Measurements from ENCODE around the gene TRMT10A. TPM values are rescaled to one million over a fixed set of nuclear protein-coding genes. Genes with fewer than 3 reads are reported as not detected.

TRMT10A gene
- total RNA-seq, result 10.1 TPM
- polyA plus RNA-seq (ENCODE audit: insufficient read depth in 1 of 8, insufficient read length in 8 of 8, low replicate concordance in 1 of 8), result 10 to 100 TPM in 1 of 8 donors, 1 to 10 TPM in 7; 6.3 to 11.3 (median 9.5) TPM
- long read RNA-seq, donor 1, partial matches to known transcripts, result 0 of 1 reads
- long read RNA-seq, donor 1, other reads (novel, unspliced or antisense), result 0 of 1 reads
- long read RNA-seq, donor 2, result 0 reads
- long read RNA-seq, donor 3, partial matches to known transcripts, result 0 of 3 reads
- long read RNA-seq, donor 3, other reads (novel, unspliced or antisense), result 0 of 3 reads
- long read RNA-seq, donor 4, partial matches to known transcripts, result 0 of 2 reads
- long read RNA-seq, donor 4, other reads (novel, unspliced or antisense), result 0 of 2 reads
- long read RNA-seq, donor 5, partial matches to known transcripts, result 0 of 2 reads
- long read RNA-seq, donor 5, other reads (novel, unspliced or antisense), result 0 of 2 reads
- long read RNA-seq, donor 6, partial matches to known transcripts, result 0 of 2 reads
- long read RNA-seq, donor 6, other reads (novel, unspliced or antisense), result 0 of 2 reads
- long read RNA-seq, donor 7, partial matches to known transcripts, result 0 of 1 reads
- long read RNA-seq, donor 7, other reads (novel, unspliced or antisense), result 0 of 1 reads
- long read RNA-seq, donor 8, result 0 reads
- long read RNA-seq, donor 9, result 0 reads
- long read RNA-seq, donor 10, partial matches to known transcripts, result 0 of 4 reads
- long read RNA-seq, donor 10, other reads (novel, unspliced or antisense), result 0 of 4 reads
- long read RNA-seq, donor 11, partial matches to known transcripts, result 0 of 1 reads
- long read RNA-seq, donor 11, other reads (novel, unspliced or antisense), result 0 of 1 reads

- no peaks in the 10 kb centered on the region for H3K9me3 ChIP-seq (replicated peaks; ENCODE audit: control insufficient read depth, low read depth, low read length)
- peak within 1 kb of the TSS; percentile 56 for H3K4me3 ChIP-seq (ENCODE audit: low read length)
- peak; percentile 100 for DNase-seq
- H3K27ac ChIP-seq (ENCODE audit: low read length), result peak within 1 kb of the TSS; percentile 96
- under 1% methylated on average over 31 of the region's 48 CpGs for WGBS (ENCODE audit: insufficient coverage)
- H3K36me3 ChIP-seq (ENCODE audit: control insufficient read depth, insufficient read depth, low read length), result no peaks in the 10 kb centered on the region
- peaks cover 7% of the 10 kb centered on the region for H3K4me1 ChIP-seq (ENCODE audit: control insufficient read depth, insufficient read depth, low read length)
- no peaks in the 10 kb centered on the region for H3K27me3 ChIP-seq (ENCODE audit: control insufficient read depth, insufficient read depth, low read length)
Observed at GRCh38 chr4:99563310-99564186, at the start of gene TRMT10A. TSS of gene TRMT10A (minus strand) at chr4:99564039. CDS start at chr4:99559338, 4,701 bp downstream.

- Histone ChIP-seq H3K4me1 (ENCODE audit: control insufficient read depth, insufficient read depth, low read length) (peaks cover 5% of the 10 kb centered on the region), H3K9me3 (replicated peaks; ENCODE audit: control insufficient read depth, low read depth, low read length) (no peaks in the 10 kb centered on the region), H3K4me3 (ENCODE audit: low read length) (no peak overlapping the region), H3K27ac (ENCODE audit: low read length) (no peak overlapping the region), H3K36me3 (ENCODE audit: control insufficient read depth, insufficient read depth, low read length) (no peaks in the 10 kb centered on the region), H3K27me3 (ENCODE audit: control insufficient read depth, insufficient read depth, low read length) (no peaks in the 10 kb centered on the region)
- 40% methylated on average over 1 of the region's 5 CpGs for WGBS (ENCODE audit: insufficient coverage)
- DNase-seq, result no peak
Observed at GRCh38 chr4:99612704-99613103, 48.9 kb upstream of the TRMT10A start.

GRCh38 chr4:99612281-99612680 lies 48.4 kb upstream of the TRMT10A start:
- no peaks in the 10 kb centered on the region for H3K27me3 ChIP-seq (ENCODE audit: control insufficient read depth, insufficient read depth, low read length)
- WGBS (ENCODE audit: insufficient coverage), result no CpG with 5 or more reads among the region's 3 CpGs
- no peaks in the 10 kb centered on the region for H3K36me3 ChIP-seq (ENCODE audit: control insufficient read depth, insufficient read depth, low read length)
- H3K4me3 ChIP-seq (ENCODE audit: low read length), result no peak overlapping the region
- H3K4me1 ChIP-seq (ENCODE audit: control insufficient read depth, insufficient read depth, low read length), result peaks cover 5% of the 10 kb centered on the region
- H3K9me3 ChIP-seq (replicated peaks; ENCODE audit: control insufficient read depth, low read depth, low read length), result no peaks in the 10 kb centered on the region
- H3K27ac ChIP-seq (ENCODE audit: low read length), result no peak overlapping the region
- DNase-seq, result peak; percentile 21

- H3K4me3 ChIP-seq (ENCODE audit: low read length), result no peak overlapping the region
Observed at GRCh38 chr4:99610605-99611175, 46.9 kb upstream of the TRMT10A start.

GRCh38 chr4:99608417-99608816 lies 44.6 kb upstream of the TRMT10A start:
- Histone ChIP-seq H3K27me3 (ENCODE audit: control insufficient read depth, insufficient read depth, low read length) (no peaks in the 10 kb centered on the region), H3K4me3 (ENCODE audit: low read length) (no peak overlapping the region), H3K27ac (ENCODE audit: low read length) (no peak overlapping the region), H3K9me3 (replicated peaks; ENCODE audit: control insufficient read depth, low read depth, low read length) (no peaks in the 10 kb centered on the region), H3K4me1 (ENCODE audit: control insufficient read depth, insufficient read depth, low read length) (peaks cover 4% of the 10 kb centered on the region), H3K36me3 (ENCODE audit: control insufficient read depth, insufficient read depth, low read length) (no peaks in the 10 kb centered on the region)
- 80% methylated on average over 1 of the region's 5 CpGs for WGBS (ENCODE audit: insufficient coverage)
- no peak for DNase-seq

More at GRCh38 chr4:99610605-99611175, 46.9 kb upstream of the TRMT10A start:
- H3K27ac ChIP-seq (ENCODE audit: low read length), result peak overlapping the region; percentile 25
- no peaks in the 10 kb centered on the region for H3K9me3 ChIP-seq (replicated peaks; ENCODE audit: control insufficient read depth, low read depth, low read length)
- 73% methylated on average over 3 of the region's 5 CpGs for WGBS (ENCODE audit: insufficient coverage)
- H3K36me3 ChIP-seq (ENCODE audit: control insufficient read depth, insufficient read depth, low read length), result no peaks in the 10 kb centered on the region
- DNase-seq, result peak; percentile 69
- no peaks in the 10 kb centered on the region for H3K27me3 ChIP-seq (ENCODE audit: control insufficient read depth, insufficient read depth, low read length)
- peaks cover 4% of the 10 kb centered on the region for H3K4me1 ChIP-seq (ENCODE audit: control insufficient read depth, insufficient read depth, low read length)

GRCh38 chr4:99606716-99607115 lies 42.9 kb upstream of the TRMT10A start:
- WGBS (ENCODE audit: insufficient coverage), result no CpG with 5 or more reads among the region's 2 CpGs

GRCh38 chr4:99594818-99595217 lies 31.0 kb upstream of the TRMT10A start:
- H3K27me3 ChIP-seq (ENCODE audit: control insufficient read depth, insufficient read depth, low read length), result no peaks in the 10 kb centered on the region
- no peaks in the 10 kb centered on the region for H3K9me3 ChIP-seq (replicated peaks; ENCODE audit: control insufficient read depth, low read depth, low read length)
- no peak overlapping the region for H3K4me3 ChIP-seq (ENCODE audit: low read length)
- no CpG with 5 or more reads among the region's 2 CpGs for WGBS (ENCODE audit: insufficient coverage)
- no peaks in the 10 kb centered on the region for H3K4me1 ChIP-seq (ENCODE audit: control insufficient read depth, insufficient read depth, low read length)
- no peaks in the 10 kb centered on the region for H3K36me3 ChIP-seq (ENCODE audit: control insufficient read depth, insufficient read depth, low read length)
- no peak overlapping the region for H3K27ac ChIP-seq (ENCODE audit: low read length)
- DNase-seq, result no peak

More at GRCh38 chr4:99606716-99607115, 42.9 kb upstream of the TRMT10A start:
- Histone ChIP-seq H3K27me3 (ENCODE audit: control insufficient read depth, insufficient read depth, low read length) (no peaks in the 10 kb centered on the region), H3K4me3 (ENCODE audit: low read length) (no peak overlapping the region), H3K4me1 (ENCODE audit: control insufficient read depth, insufficient read depth, low read length) (peaks cover 4% of the 10 kb centered on the region), H3K9me3 (replicated peaks; ENCODE audit: control insufficient read depth, low read depth, low read length) (no peaks in the 10 kb centered on the region), H3K27ac (ENCODE audit: low read length) (no peak overlapping the region), H3K36me3 (ENCODE audit: control insufficient read depth, insufficient read depth, low read length) (no peaks in the 10 kb centered on the region)
- no peak for DNase-seq

GRCh38 chr4:99593781-99594641 lies 30.2 kb upstream of the TRMT10A start:
- Histone ChIP-seq H3K4me1 (ENCODE audit: control insufficient read depth, insufficient read depth, low read length) (no peaks in the 10 kb centered on the region), H3K36me3 (ENCODE audit: control insufficient read depth, insufficient read depth, low read length) (no peaks in the 10 kb centered on the region), H3K27me3 (ENCODE audit: control insufficient read depth, insufficient read depth, low read length) (no peaks in the 10 kb centered on the region), H3K9me3 (replicated peaks; ENCODE audit: control insufficient read depth, low read depth, low read length) (no peaks in the 10 kb centered on the region), H3K27ac (ENCODE audit: low read length) (no peak overlapping the region), H3K4me3 (ENCODE audit: low read length) (no peak overlapping the region)
- no peak for DNase-seq
- WGBS (ENCODE audit: insufficient coverage), result no CpG with 5 or more reads among the region's 4 CpGs

- H3K9me3 ChIP-seq (replicated peaks; ENCODE audit: control insufficient read depth, low read depth, low read length), result no peaks in the 10 kb centered on the region
- H3K27me3 ChIP-seq (ENCODE audit: control insufficient read depth, insufficient read depth, low read length), result no peaks in the 10 kb centered on the region
- H3K36me3 ChIP-seq (ENCODE audit: control insufficient read depth, insufficient read depth, low read length), result no peaks in the 10 kb centered on the region
- H3K4me3 ChIP-seq (ENCODE audit: low read length), result no peak overlapping the region
- H3K27ac ChIP-seq (ENCODE audit: low read length), result no peak overlapping the region
- no CpG with 5 or more reads among the region's 3 CpGs for WGBS (ENCODE audit: insufficient coverage)
- H3K4me1 ChIP-seq (ENCODE audit: control insufficient read depth, insufficient read depth, low read length), result no peaks in the 10 kb centered on the region
- DNase-seq, result no peak
Observed at GRCh38 chr4:99591757-99592156, 27.9 kb upstream of the TRMT10A start.

Measured in muscle of leg (tissue), 16 donors.